Esophagus (tissue), 2 donors: ENCODE results near the gene RBPJL. TPM values are rescaled to one million over a fixed set of nuclear protein-coding genes. Genes with fewer than 3 reads are reported as not detected.

ENCODE experiments used
- H3K27ac ChIP-seq, 2 donors: one replicate each; pipeline ENCODE4 v1.5.1; 2013; ENCODE audit warnings: low read depth in 2 of 2, mild to moderate bottlenecking in 2 of 2, inconsistent platforms in 1 of 2, low read length in 1 of 2, moderate library complexity in 1 of 2
- H3K27me3 ChIP-seq, 2 donors: one replicate each; pipeline ENCODE4 v1.6.1; 2013; ENCODE audit warnings: low read length in 2 of 2, control low read depth in 1 of 2, mild to moderate bottlenecking in 1 of 2; ENCODE audit not compliant: insufficient read depth in 2 of 2, control insufficient read depth in 1 of 2
- H3K36me3 ChIP-seq, 2 donors: one replicate each; pipeline ENCODE4 v1.6.1; 2013; ENCODE audit warnings: low read length in 1 of 2; ENCODE audit not compliant: control insufficient read depth in 2 of 2, insufficient read depth in 2 of 2
- H3K4me1 ChIP-seq, 2 donors: one replicate each; pipeline ENCODE4 v1.6.1; 2013; ENCODE audit warnings: low read length in 1 of 2; ENCODE audit not compliant: control insufficient read depth in 2 of 2, insufficient read depth in 2 of 2
- H3K4me3 ChIP-seq, 2 donors: one replicate each; pipeline ENCODE4 v1.5.1; 2013; ENCODE audit warnings: low read length in 2 of 2, mild to moderate bottlenecking in 2 of 2, low read depth in 1 of 2, moderate library complexity in 1 of 2
- H3K9me3 ChIP-seq, 2 donors: one replicate each; pipeline ENCODE4 v1.6.1; 2013; ENCODE audit warnings: mild to moderate bottlenecking in 2 of 2, low read depth in 1 of 2, low read length in 1 of 2, moderate library complexity in 1 of 2; ENCODE audit not compliant: control insufficient read depth in 2 of 2, insufficient read depth in 1 of 2
- whole genome bisulfite sequencing, 2 donors: extraction: QIAGEN DNeasy Blood & Tissue Kit; methylation state at CpG; one replicate each; pipeline ENCODE4 v1.1.7; 2013; 5-methylcytosine and 5-hydroxymethylcytosine counted together
- polyA plus RNA-seq, 2 donors: library from polyadenylated mRNA; stranded (reverse); fragments of 200-250 nt; gene quantifications; one replicate each; pipeline ENCODE4 v1.2.3, GENCODE V29; 2013
- donor health status: healthy with polysubstance abuse.
- donor health status: Bipolar disorder and iron deficiency.

The RBPJL gene
- polyA plus RNA-seq, 2 donors = 0.04 TPM

DNA sequence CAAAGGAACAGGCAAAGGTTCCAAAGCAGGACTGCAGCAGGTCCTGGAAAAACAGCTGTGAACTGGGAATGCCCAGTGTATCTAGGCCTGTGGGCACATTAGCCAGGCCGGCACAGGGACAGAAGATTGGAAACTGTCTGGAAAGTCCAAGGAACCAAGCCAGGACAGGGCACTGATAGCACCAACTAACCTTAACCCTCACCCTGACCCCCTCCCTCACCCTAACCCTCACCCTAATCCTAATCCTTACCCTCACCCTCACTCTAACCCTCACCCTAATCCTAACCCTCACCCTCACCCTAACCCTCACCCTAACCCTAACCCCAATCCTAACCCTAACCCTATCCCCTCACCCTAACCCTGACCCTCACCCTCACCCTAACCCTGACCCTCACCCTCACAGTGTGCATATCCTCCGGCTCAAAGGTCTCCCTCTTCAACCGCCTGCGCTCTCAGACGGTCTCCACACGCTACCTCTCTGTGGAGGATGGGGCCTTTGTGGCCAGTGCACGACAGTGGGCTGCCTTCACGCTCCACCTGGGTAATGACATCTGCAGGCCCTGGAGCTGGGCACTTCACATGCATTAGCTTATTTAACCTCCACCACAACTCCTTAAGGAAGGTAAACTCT is 6.5 kb downstream of the RBPJL start:
- Histone ChIP-seq H3K27ac (no peak overlapping the region), H3K27me3 (peaks cover 0 to 2% of the 10 kb centered on the region in 2 donors), H3K4me1 (peaks cover 3 to 5% of the 10 kb centered on the region in 2 donors), H3K36me3 (no peaks in the 10 kb centered on the region), H3K9me3 (no peaks in the 10 kb centered on the region), H3K4me3 (no peak overlapping the region)
- 84 to 92% methylated on average over 8 of the region's 8 CpGs for WGBS, 2 donors

- 79 to 83% methylated on average over 11 of the region's 11 CpGs for WGBS, 2 donors
- Histone ChIP-seq H3K4me1 (peaks cover 2 to 3% of the 10 kb centered on the region in 2 donors), H3K36me3 (no peaks in the 10 kb centered on the region), H3K27me3 (peaks cover 0 to 2% of the 10 kb centered on the region in 2 donors), H3K4me3 (no peak overlapping the region), H3K27ac (no peak overlapping the region), H3K9me3 (no peaks in the 10 kb centered on the region)
These were observed 7.3 kb downstream of the RBPJL start for GRCh38 chr20:45313943-45314342.

DNA sequence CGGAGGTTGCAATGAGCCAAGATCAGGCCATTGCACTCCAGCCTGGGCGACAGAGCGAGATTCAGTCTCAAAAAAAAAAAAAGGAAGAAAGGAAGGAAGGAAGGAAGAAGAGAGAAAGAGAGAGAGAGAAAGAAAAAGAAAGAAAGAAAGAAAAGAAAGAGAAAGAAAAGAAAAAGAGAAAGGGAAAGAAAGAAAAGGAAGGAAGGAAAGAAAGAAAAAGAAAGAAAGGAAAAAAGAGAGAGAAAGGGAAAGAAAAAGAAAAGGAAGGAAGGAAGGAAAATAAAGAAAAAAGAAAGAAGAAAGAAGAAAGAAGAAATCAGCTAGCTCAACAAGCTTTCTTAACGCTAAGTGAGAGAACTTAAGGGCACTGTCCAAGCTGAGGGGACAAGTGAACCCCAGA is 9.0 kb downstream of the RBPJL start:
- Histone ChIP-seq H3K36me3 (no peaks in the 10 kb centered on the region), H3K27me3 (peaks cover 0 to 2% of the 10 kb centered on the region in 2 donors), H3K4me3 (no peak overlapping the region), H3K4me1 (peaks cover 2 to 3% of the 10 kb centered on the region in 2 donors), H3K27ac (no peak overlapping the region), H3K9me3 (no peaks in the 10 kb centered on the region)
- 89 to 90% methylated on average over 4 of the region's 4 CpGs for WGBS, 2 donors

DNA sequence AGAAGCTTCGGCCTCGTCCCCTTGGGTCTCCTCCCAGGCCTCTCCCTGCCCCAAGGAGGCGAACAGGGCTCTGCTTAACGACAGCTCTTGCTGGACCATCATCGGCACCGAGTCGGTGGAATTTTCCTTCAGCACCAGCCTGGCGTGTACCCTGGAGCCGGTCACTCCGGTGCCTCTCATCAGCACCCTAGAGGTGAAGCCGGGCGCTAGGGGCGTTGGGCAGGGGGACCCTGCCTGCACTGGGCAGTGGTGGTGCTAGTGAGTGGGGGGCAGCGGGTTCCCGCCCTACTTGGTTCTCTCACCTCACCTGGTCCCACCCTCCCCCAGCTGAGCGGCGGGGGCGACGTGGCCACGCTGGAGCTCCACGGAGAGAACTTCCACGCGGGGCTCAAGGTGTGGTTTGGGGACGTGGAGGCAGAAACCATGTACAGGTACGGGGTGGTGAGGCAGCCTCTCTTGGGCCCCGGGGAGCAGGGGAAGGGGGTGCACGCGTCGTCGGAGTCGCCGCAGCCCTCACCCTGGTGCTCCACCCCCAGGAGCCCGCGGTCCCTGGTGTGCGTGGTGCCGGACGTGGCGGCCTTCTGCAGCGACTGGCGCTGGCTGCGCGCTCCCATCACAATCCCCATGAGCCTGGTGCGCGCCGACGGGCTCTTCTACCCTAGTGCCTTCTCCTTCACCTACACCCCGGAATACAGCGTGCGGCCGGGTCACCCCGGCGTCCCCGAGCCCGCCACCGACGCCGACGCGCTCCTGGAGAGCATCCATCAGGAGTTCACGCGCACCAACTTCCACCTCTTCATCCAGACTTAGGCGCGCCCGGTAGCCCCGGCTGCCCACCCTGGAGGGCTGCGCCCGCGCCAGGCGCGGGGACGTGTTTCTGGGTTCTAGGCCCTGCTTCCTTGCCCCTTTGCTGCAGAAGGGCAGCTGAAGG is 9.8 kb downstream of the RBPJL start:
- 27 to 31% methylated on average over 70 to 71 of the region's 71 CpGs for WGBS, 2 donors
- no peaks in the 10 kb centered on the region for H3K27me3 ChIP-seq
- H3K4me3 ChIP-seq = no peak overlapping the region
- peaks cover 2 to 3% of the 10 kb centered on the region in 2 donors for H3K4me1 ChIP-seq
- H3K9me3 ChIP-seq = no peaks in the 10 kb centered on the region
- H3K36me3 ChIP-seq = no peaks in the 10 kb centered on the region
- H3K27ac ChIP-seq = no peak overlapping the region

DNA sequence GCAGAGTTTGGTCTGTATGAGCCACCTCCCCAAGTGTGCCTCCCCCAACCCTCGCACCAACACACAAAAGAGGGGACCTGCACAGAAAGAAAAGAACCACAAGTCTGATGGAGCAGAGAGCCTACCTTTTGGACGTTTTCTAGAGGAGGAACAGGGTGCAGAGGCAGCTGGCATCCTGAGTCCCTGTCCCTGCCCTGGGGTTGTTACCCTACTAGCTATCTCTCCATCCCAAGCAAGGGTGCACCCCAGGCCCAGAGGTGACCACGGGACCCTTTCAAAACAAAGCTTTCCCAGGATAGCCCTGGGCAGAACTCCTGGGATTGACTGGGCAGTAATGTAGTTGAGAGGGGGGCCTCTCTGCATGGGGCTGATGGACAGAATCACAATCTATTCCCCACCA is 11.2 kb downstream of the RBPJL start:
- H3K4me3 ChIP-seq = no peak overlapping the region
- no peaks in the 10 kb centered on the region for H3K27me3 ChIP-seq
- WGBS, 2 donors = 65 to 72% methylated on average over 3 of the region's 3 CpGs
- H3K4me1 ChIP-seq = no peaks in the 10 kb centered on the region
- H3K36me3 ChIP-seq = no peaks in the 10 kb centered on the region
- H3K27ac ChIP-seq = no peak overlapping the region
- H3K9me3 ChIP-seq = no peaks in the 10 kb centered on the region

GRCh38 chr20:45318386-45318939 is 11.8 kb downstream of the RBPJL start:
- Histone ChIP-seq H3K4me1 (no peaks in the 10 kb centered on the region), H3K36me3 (no peaks in the 10 kb centered on the region), H3K27me3 (no peaks in the 10 kb centered on the region), H3K9me3 (no peaks in the 10 kb centered on the region), H3K27ac (no peak overlapping the region), H3K4me3 (no peak overlapping the region)
- WGBS, 2 donors = 65 to 72% methylated on average over 7 of the region's 7 CpGs

- WGBS, 2 donors = 70 to 80% methylated on average over 2 of the region's 2 CpGs
- Histone ChIP-seq H3K9me3 (no peaks in the 10 kb centered on the region), H3K27me3 (no peaks in the 10 kb centered on the region), H3K36me3 (no peaks in the 10 kb centered on the region), H3K27ac (no peak overlapping the region), H3K4me3 (no peak overlapping the region), H3K4me1 (no peaks in the 10 kb centered on the region)
These were observed 12.3 kb downstream of the RBPJL start for GRCh38 chr20:45318948-45319347.

- Histone ChIP-seq H3K36me3 (peaks cover 0 to 10% of the 10 kb centered on the region in 2 donors), H3K9me3 (no peaks in the 10 kb centered on the region), H3K27ac (no peak overlapping the region), H3K4me1 (no peaks in the 10 kb centered on the region), H3K4me3 (no peak overlapping the region), H3K27me3 (no peaks in the 10 kb centered on the region)
- WGBS, 2 donors = 67 to 70% methylated on average over 5 of the region's 5 CpGs
These were observed 14.4 kb downstream of the RBPJL start for GRCh38 chr20:45320948-45321595.

- Histone ChIP-seq H3K27ac (no peak overlapping the region), H3K4me1 (no peaks in the 10 kb centered on the region), H3K27me3 (no peaks in the 10 kb centered on the region), H3K9me3 (no peaks in the 10 kb centered on the region), H3K4me3 (no peak overlapping the region), H3K36me3 (peaks cover 0 to 20% of the 10 kb centered on the region in 2 donors)
- WGBS, 2 donors = 55 to 63% methylated on average over 7 of the region's 7 CpGs
These were observed 16.3 kb downstream of the RBPJL start for GRCh38 chr20:45322952-45323383.
